MM.1S (cell line): ENCODE data around the gene KRTAP4-16.
"Not testable (repeated sequence)": the region's sequence is repeated elsewhere in the genome, so short reads cannot be mapped to it uniquely, and the experiment has no call there.

Source experiments
- DNase-seq: peaks from one replicate; pipeline ENCODE4 v3.0.0-alpha.2; 2015
- H2AFZ ChIP-seq: fragments of 300-600 bp; sonication (generic); 2 replicates; pipeline ENCODE4 v1.6.0; 2016; ENCODE audit warnings: antibody characterized with exemption, low read length
- H3F3A ChIP-seq: fragments of 300-600 bp; sonication (generic); 2 replicates; pipeline ENCODE4 v1.6.1; 2016; ENCODE audit warnings: mild to moderate bottlenecking, antibody characterized with exemption, low read length, moderate library complexity, mixed read lengths; ENCODE audit not compliant: insufficient read depth
- H3K27ac ChIP-seq: fragments of 300-600 bp; sonication (generic); 2 replicates; pipeline ENCODE4 v1.5.1; 2016; ENCODE audit warnings: mild to moderate bottlenecking, low read length
- H3K27me3 ChIP-seq: fragments of 300-600 bp; sonication (generic); replicated peaks from 2 replicates; pipeline ENCODE4 v1.6.0; 2016; ENCODE audit warnings: low read length; ENCODE audit not compliant: insufficient read depth
- H3K36me3 ChIP-seq: fragments of 300-600 bp; sonication (generic); replicated peaks from 2 replicates; pipeline ENCODE4 v1.6.1; 2016; ENCODE audit warnings: mild to moderate bottlenecking, low read length, mixed read lengths; ENCODE audit not compliant: insufficient read depth
- H3K4me1 ChIP-seq: fragments of 300-600 bp; sonication (generic); 2 replicates; pipeline ENCODE4 v1.6.1; 2016; ENCODE audit warnings: low read length, mixed read lengths
- H3K4me2 ChIP-seq: fragments of 300-600 bp; sonication (generic); 2 replicates; pipeline ENCODE4 v1.6.0; 2016; ENCODE audit warnings: low read depth, low read length
- H3K4me3 ChIP-seq: fragments of 300-600 bp; sonication (generic); 2 replicates; pipeline ENCODE4 v1.5.1; 2016; ENCODE audit warnings: low read length, mixed read lengths
- H3K79me2 ChIP-seq: fragments of 300-600 bp; sonication (generic); 2 replicates; pipeline ENCODE4 v1.6.1; 2016; ENCODE audit warnings: mixed run types, low read length, mixed read lengths
- H3K9ac ChIP-seq: fragments of 300-600 bp; sonication (generic); 2 replicates; pipeline ENCODE4 v1.6.1; 2016; ENCODE audit warnings: low read length, mixed read lengths
- H3K9me2 ChIP-seq: fragments of 300-600 bp; sonication (generic); replicated peaks from 2 replicates; pipeline ENCODE4 v1.6.1; 2016; ENCODE audit warnings: mild to moderate bottlenecking, low read length, mixed read lengths; ENCODE audit not compliant: insufficient read depth
- H3K9me3 ChIP-seq: fragments of 300-600 bp; sonication (generic); replicated peaks from 2 replicates; pipeline ENCODE4 v1.6.1; 2016; ENCODE audit warnings: mild to moderate bottlenecking, low read length, mixed read lengths; ENCODE audit not compliant: insufficient read depth
- H4K20me1 ChIP-seq: fragments of 300-600 bp; sonication (generic); 2 replicates; pipeline ENCODE4 v1.6.1; 2016; ENCODE audit warnings: mild to moderate bottlenecking, low read length, moderate library complexity, mixed read lengths; ENCODE audit not compliant: insufficient read depth
- CTCF ChIP-seq: fragments of 300-600 bp; sonication (generic); IDR thresholded peaks from 2 replicates; pipeline ENCODE4 v1.5.1; 2016; ENCODE audit warnings: antibody characterized with exemption, low read length, mixed read lengths
- EZH2 ChIP-seq: fragments of 300-600 bp; sonication (generic); optimal IDR thresholded peaks from 2 replicates; pipeline ENCODE3; 2017; ENCODE audit warnings: low read depth, mild to moderate bottlenecking, antibody characterized with exemption, low read length, mixed read lengths
- EZH2phosphoT487 ChIP-seq: fragments of 300-600 bp; sonication (generic); IDR thresholded peaks from 2 replicates; pipeline ENCODE4 v1.6.1; 2018; ENCODE audit warnings: antibody characterized with exemption, low read length

Gene KRTAP4-16

GRCh38 chr17:41125064-41125463 is 23.1 kb upstream of the KRTAP4-16 start:
- no peaks in the 10 kb centered on the region for H3K4me1 ChIP-seq
- no peak overlapping the region for H3K4me2 ChIP-seq
- DNase-seq: no peak
- no peaks in the 10 kb centered on the region for H3K9me2 ChIP-seq
- no peak overlapping the region for H3K9ac ChIP-seq
- no peaks in the 10 kb centered on the region for H3F3A ChIP-seq
- H3K9me3 ChIP-seq: no peaks in the 10 kb centered on the region
- no peaks in the 10 kb centered on the region for H3K27me3 ChIP-seq
- H2AFZ ChIP-seq: no peak overlapping the region
- TF ChIP-seq EZH2 (no peak), CTCF (no peak), EZH2phosphoT487 (no peak)
- H3K27ac ChIP-seq: no peak overlapping the region
- H3K79me2 ChIP-seq: no peaks in the 10 kb centered on the region
- H3K4me3 ChIP-seq: no peak overlapping the region
- H3K36me3 ChIP-seq: no peaks in the 10 kb centered on the region
- H4K20me1 ChIP-seq: no peaks in the 10 kb centered on the region

DNA sequence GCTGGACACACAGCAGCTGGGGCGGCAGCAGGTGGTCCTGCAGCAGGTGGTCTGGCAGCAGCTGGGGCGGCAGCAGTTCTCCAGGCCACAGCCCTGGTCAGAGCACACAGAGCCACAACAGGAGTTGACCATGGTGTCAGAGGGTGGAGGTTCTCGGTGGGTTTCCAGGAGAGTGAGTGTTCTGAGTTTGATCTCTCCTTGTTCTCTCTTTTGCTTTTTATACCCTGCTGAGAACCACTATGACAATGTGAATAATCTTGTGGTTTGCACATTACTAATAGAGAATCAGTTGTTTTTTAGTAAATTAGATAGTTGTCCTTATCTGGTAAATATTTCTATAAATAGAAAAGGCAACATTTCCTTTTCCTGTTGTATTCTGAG is 22.0 kb upstream of the KRTAP4-16 start, which contains the start of gene KRTAP4-12:
Gene KRTAP4-12 (minus strand): TSS at position 192 of the 381 bp plus-strand sequence. CDS start 60 bp downstream, at position 132.
- H3K36me3 ChIP-seq, H3K79me2 ChIP-seq, H3K4me1 ChIP-seq, H3K4me2 ChIP-seq, H3K9ac ChIP-seq, H4K20me1 ChIP-seq, H3F3A ChIP-seq, H3K27me3 ChIP-seq, DNase-seq, H3K4me3 ChIP-seq, H3K27ac ChIP-seq, H3K9me2 ChIP-seq, H3K9me3 ChIP-seq, H2AFZ ChIP-seq: not testable (repeated sequence)

- H4K20me1 ChIP-seq, H3K4me1 ChIP-seq, H3K4me3 ChIP-seq, H3K27ac ChIP-seq, H3K9me2 ChIP-seq, H3K9me3 ChIP-seq, H2AFZ ChIP-seq, H3F3A ChIP-seq, H3K27me3 ChIP-seq, DNase-seq, H3K4me2 ChIP-seq, H3K79me2 ChIP-seq, H3K9ac ChIP-seq, H3K36me3 ChIP-seq: not testable (repeated sequence)
Observed at GRCh38 chr17:41123292-41123990, 21.4 kb upstream of the KRTAP4-16 start.

DNA sequence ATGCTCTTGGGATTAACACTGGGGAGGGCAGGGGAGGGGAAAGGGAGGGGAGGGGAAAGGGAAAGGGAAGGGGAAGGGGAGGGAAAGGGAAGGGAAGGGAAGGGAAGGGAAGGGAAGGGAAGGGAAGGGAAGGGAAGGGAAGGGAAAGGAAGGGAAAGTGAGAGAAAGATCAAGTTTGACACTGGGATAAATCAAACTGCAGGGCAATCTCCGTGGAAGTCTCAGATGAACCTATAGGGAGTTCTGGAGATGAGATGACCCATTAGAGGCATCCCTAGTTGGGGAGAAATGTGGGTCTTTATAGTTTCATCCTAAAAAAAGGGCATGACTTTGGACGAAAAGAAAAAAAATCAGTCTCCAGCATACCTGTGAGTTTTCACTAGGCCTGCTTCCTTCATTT is 19.7 kb upstream of the KRTAP4-16 start:
- H3K4me2 ChIP-seq: no peak overlapping the region
- H3F3A ChIP-seq: no peaks in the 10 kb centered on the region
- no peaks in the 10 kb centered on the region for H3K4me1 ChIP-seq
- H3K79me2 ChIP-seq: no peaks in the 10 kb centered on the region
- no peak overlapping the region for H3K9ac ChIP-seq
- no peaks in the 10 kb centered on the region for H3K9me3 ChIP-seq
- TF ChIP-seq EZH2phosphoT487 (no peak), CTCF (no peak), EZH2 (no peak)
- no peaks in the 10 kb centered on the region for H4K20me1 ChIP-seq
- H3K4me3 ChIP-seq: no peak overlapping the region
- no peak overlapping the region for H3K27ac ChIP-seq
- no peak for DNase-seq
- no peaks in the 10 kb centered on the region for H3K27me3 ChIP-seq
- no peaks in the 10 kb centered on the region for H3K36me3 ChIP-seq
- no peaks in the 10 kb centered on the region for H3K9me2 ChIP-seq
- H2AFZ ChIP-seq: no peak overlapping the region

- not testable (repeated sequence) for H3K4me2 ChIP-seq, H3K79me2 ChIP-seq, H3K27ac ChIP-seq, DNase-seq, H2AFZ ChIP-seq, H3K9ac ChIP-seq, H3K9me3 ChIP-seq, H3K27me3 ChIP-seq, H3K36me3 ChIP-seq, H3F3A ChIP-seq, H4K20me1 ChIP-seq, H3K9me2 ChIP-seq, H3K4me1 ChIP-seq, H3K4me3 ChIP-seq
Observed at GRCh38 chr17:41119696-41120690, 18.0 kb upstream of the KRTAP4-16 start.
